Posterior vena cava (tissue), 2 donors: Measurements from ENCODE around the gene MSMO1. TPM values are rescaled to one million over a fixed set of nuclear protein-coding genes. Genes with fewer than 3 reads are reported as not detected.
"Not testable (repeated sequence)": the region's sequence is repeated elsewhere in the genome, so short reads cannot be mapped to it uniquely, and the experiment has no call there.

ENCODE experiments used
- DNase-seq: peaks from one replicate; pipeline ENCODE4 v3.0.0-alpha.2; 2020; ENCODE audit warnings: low spot score
- intact Hi-C, 2 donors: fragments of 100-400 bp; cut with DNase I; formaldehyde crosslinking; loops; one replicate each; pipeline versions ENCODE4 v1.14.1 to v1.14.2; 2022 to 2023
- total RNA-seq, 2 donors: library from RNA; stranded (reverse); fragmentation: NEBNext Ultra II Directional; extraction: Animal tissue kit (Norgen Biotek cat#: 25700); gene quantifications; one replicate each; pipeline ENCODE4 v1.2.1, GENCODE V29; 2021
- donor health status: DM: yes; HTN: yes; CAD: no.
- donor health status: DM: yes; HTN: yes; CAD: no.

Gene MSMO1
- total RNA-seq, 2 donors from 2014 or later = 21.5 to 26.8 TPM

GRCh38 chr4:165319030-165319429 lies 8.4 kb upstream of the MSMO1 start:
- no peak for DNase-seq
- intact Hi-C loops = no loop called here

- no peak for DNase-seq
- intact Hi-C loops = no loop called here
These were observed 8.0 kb upstream of the MSMO1 start for GRCh38 chr4:165319509-165319908.

- intact Hi-C loops = loop anchor here in 1 of 2 donors (10.0 kb wide), 1 partner anchor 120 kb away; the partner anchor contains the start of gene KLHL2
- no peak for DNase-seq
These were observed 3.1 kb upstream of the MSMO1 start for GRCh38 chr4:165324236-165324917.

- intact Hi-C loops = loop anchor here in 1 of 2 donors (10.0 kb wide), 1 partner anchor 120 kb away; the partner anchor contains the start of gene KLHL2
- no peak for DNase-seq
These were observed 2.6 kb upstream of the MSMO1 start for GRCh38 chr4:165324918-165325304.

GRCh38 chr4:165325732-165326512 lies 1.5 kb upstream of the MSMO1 start:
- DNase-seq = no peak
- intact Hi-C loops = loop anchor here in 1 of 2 donors (10.0 kb wide), 1 partner anchor 121 kb away; the partner anchor contains the start of gene KLHL2

- no peak for DNase-seq
- intact Hi-C loops = loop anchor here in 1 of 2 donors (10.0 kb wide), 1 partner anchor 122 kb away; the partner anchor contains the start of gene KLHL2
These were observed 648 bp upstream of the MSMO1 start for GRCh38 chr4:165326831-165327210.

- DNase-seq = no peak
- intact Hi-C loops = loop anchor here in 1 of 2 donors (10.0 kb wide), 1 partner anchor 123 kb away; the partner anchor contains the start of gene KLHL2
These were observed 594 bp downstream of the MSMO1 start for GRCh38 chr4:165328101-165328425.

- no peak for DNase-seq
- intact Hi-C loops = loop anchor here in 1 of 2 donors (10.0 kb wide), 1 partner anchor 124 kb away; the partner anchor contains the start of gene KLHL2
These were observed 1.2 kb downstream of the MSMO1 start for GRCh38 chr4:165328708-165329107.

GRCh38 chr4:165330071-165330470 lies 2.6 kb downstream of the MSMO1 start:
- DNase-seq = no peak

GRCh38 chr4:165330666-165331065 lies 3.2 kb downstream of the MSMO1 start:
- intact Hi-C loops = no loop called here

More at GRCh38 chr4:165330071-165330470, 2.6 kb downstream of the MSMO1 start:
- intact Hi-C loops = no loop called here

GRCh38 chr4:165331359-165331758 lies 3.9 kb downstream of the MSMO1 start:
- intact Hi-C loops = no loop called here
- DNase-seq = no peak

More at GRCh38 chr4:165330666-165331065, 3.2 kb downstream of the MSMO1 start:
- DNase-seq = no peak

- DNase-seq = no peak
- intact Hi-C loops = no loop called here
These were observed 4.4 kb downstream of the MSMO1 start for GRCh38 chr4:165331823-165332222.

GRCh38 chr4:165332502-165332901 lies 5.0 kb downstream of the MSMO1 start:
- no peak for DNase-seq
- intact Hi-C loops = no loop called here

GRCh38 chr4:165335163-165335703 lies 7.8 kb downstream of the MSMO1 start:
- no peak for DNase-seq
- intact Hi-C loops = no loop called here

GRCh38 chr4:165336743-165337142 lies 9.3 kb downstream of the MSMO1 start:
- intact Hi-C loops = no loop called here
- no peak for DNase-seq

- DNase-seq, intact Hi-C loops: not testable (repeated sequence)
These were observed 14.9 kb downstream of the MSMO1 start for GRCh38 chr4:165342340-165342739.

GRCh38 chr4:165343353-165344191 lies 16.1 kb downstream of the MSMO1 start:
- intact Hi-C loops = no loop called here
- DNase-seq = no peak

GRCh38 chr4:165345666-165346417 lies 18.4 kb downstream of the MSMO1 start:
- DNase-seq = no peak
- intact Hi-C loops = no loop called here
